Caki2 (cell line): ENCODE measurements around the gene PRKD3. TPM values are rescaled to one million over a fixed set of nuclear protein-coding genes. Genes with fewer than 3 reads are reported as not detected.
"Not testable (repeated sequence)": the region's sequence is repeated elsewhere in the genome, so short reads cannot be mapped to it uniquely, and the experiment has no call there.

Source experiments
- DNase-seq: peaks from one replicate; pipeline ENCODE4 v3.0.0-alpha.2; 2015; ENCODE audit warnings: low read depth
- in situ Hi-C: cut with HindIII; loops from 2 replicates; pipeline ENCODE4 v1.10.0; 2016; ENCODE audit warnings: low sequenced_read_pairs, low pct_unique_long_range_greater_than_20kb, mixed read lengths
- total RNA-seq: library from RNA; depleted of rRNA; stranded (reverse); fragments of >200 nt; shearing (Covaris generic); gene quantifications from 2 replicates; pipeline ENCODE4 v1.2.3, GENCODE V29; 2014; ENCODE audit warnings: low replicate concordance

Gene PRKD3
- total RNA-seq, 1 experiment from 2014 or later: 8.4 TPM

- no peak for DNase-seq
- in situ Hi-C loops: no loop called here
Measured at GRCh38 chr2:37321029-37321682, 3.5 kb downstream of the PRKD3 start.

DNA sequence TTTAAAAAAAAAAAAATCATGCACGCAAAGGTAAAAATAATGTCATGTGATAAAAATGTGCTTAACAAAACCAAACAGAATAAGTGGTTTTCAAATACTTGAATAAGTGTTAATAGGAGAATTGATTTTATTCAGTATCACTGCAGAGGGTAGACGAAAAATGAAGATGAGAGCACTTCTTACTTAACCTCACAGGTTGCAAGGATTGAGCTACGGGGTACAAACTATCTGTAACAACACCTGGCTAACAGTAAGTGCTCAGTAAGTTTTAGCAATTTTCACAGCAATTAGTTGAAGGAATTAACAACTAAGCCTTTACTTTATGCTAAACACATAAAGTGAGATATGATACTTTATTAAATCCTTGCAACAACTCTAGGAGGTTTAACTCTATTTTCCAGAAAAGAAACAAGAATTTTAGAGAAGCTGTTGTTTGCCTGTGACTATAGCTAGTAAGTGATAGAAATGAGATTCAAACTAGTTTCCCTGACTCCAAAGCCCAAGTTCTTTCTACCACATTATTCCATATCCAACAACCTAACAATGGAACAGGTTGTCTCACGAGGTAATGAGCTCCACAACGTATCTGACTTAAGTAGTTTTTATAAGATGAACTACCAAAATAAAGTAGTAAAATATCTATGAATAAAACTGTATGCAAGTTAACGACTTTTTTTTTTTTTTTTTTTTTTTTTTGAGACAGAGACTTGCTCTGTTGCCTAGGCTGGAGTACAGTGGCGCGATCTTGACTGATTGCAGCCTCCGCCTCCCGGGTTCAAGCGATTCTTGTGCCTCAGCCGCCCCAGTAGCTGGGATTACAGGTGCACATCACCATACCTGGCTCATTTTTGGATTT lies 4.7 kb downstream of the PRKD3 start:
- DNase-seq: no peak
- in situ Hi-C loops: no loop called here

DNA sequence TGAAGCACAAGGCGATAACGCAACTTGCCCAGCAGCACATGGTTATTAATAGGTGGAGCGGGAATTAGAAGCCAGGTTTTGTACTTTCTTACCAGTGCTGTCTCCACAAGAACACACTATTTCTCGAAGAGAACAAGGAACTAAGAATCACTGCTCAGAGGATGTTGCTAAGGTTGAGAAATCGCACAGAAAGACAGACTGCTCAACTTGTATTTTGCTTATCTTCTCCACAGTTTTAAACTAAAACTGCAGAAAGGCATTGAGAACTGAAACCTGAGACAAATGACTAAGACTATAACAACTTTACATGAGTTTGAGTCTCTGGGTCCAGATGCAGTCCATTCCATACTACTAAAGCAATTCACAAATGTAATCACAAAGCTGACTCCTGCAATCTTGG lies 6.2 kb downstream of the PRKD3 start:
- DNase-seq: no peak
- in situ Hi-C loops: no loop called here

GRCh38 chr2:37317746-37318145 lies 6.9 kb downstream of the PRKD3 start:
- DNase-seq: no peak
- in situ Hi-C loops: no loop called here

- in situ Hi-C loops: no loop called here
- DNase-seq: no peak
Measured at GRCh38 chr2:37316181-37316580, 8.5 kb downstream of the PRKD3 start.

DNA sequence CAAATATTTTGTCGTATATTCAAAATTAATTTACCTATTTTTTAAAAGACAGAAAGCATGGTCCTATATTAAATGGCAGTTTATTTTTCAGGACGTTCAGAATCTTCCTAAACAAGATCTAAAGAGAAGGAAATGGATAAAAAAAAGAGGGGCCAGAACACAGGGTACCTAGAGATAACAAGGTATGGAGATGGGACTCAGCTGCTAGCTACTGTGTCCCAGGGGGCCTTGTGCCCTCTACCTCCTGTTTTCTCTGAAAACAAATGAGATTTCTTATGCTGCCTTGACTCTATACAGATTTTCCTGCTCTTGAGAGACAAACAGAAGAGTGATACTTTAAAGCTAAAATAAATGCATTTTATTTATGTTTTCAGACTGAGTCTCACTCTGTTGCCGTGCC lies 9.3 kb downstream of the PRKD3 start:
- in situ Hi-C loops: no loop called here
- DNase-seq: no peak

GRCh38 chr2:37307500-37307899 lies 17.1 kb downstream of the PRKD3 start:
- in situ Hi-C loops: no loop called here

GRCh38 chr2:37306024-37306423 lies 18.6 kb downstream of the PRKD3 start:
- no peak for DNase-seq
- in situ Hi-C loops: no loop called here

More at GRCh38 chr2:37307500-37307899, 17.1 kb downstream of the PRKD3 start:
- DNase-seq: no peak

DNA sequence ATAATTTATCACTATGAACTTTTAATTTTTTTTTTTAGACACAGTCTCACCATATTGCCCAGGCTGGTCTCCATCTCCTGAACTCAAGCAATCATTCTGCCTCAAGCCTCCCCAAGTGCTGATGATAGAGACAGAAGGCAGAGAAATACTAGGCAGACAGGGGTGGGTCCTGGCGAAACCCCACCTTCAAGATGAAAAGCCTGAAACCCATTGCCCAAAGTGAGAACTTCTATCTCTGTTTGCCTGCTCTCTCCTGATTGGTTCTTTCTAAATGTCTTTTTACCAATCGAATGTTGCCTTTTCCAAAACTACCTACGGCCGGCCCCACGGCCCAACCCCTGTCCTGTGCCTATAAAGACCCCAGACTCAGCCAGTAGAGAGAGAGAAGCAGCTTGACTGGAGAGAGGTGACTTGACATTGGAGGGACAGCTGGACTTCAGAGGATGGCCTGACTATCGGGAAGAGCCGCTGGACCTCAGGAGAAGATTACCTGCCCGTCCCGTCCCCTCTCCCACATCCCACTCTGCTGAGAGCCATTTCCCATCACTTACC lies 21.9 kb downstream of the PRKD3 start:
- in situ Hi-C loops: no loop called here
- no peak for DNase-seq

DNA sequence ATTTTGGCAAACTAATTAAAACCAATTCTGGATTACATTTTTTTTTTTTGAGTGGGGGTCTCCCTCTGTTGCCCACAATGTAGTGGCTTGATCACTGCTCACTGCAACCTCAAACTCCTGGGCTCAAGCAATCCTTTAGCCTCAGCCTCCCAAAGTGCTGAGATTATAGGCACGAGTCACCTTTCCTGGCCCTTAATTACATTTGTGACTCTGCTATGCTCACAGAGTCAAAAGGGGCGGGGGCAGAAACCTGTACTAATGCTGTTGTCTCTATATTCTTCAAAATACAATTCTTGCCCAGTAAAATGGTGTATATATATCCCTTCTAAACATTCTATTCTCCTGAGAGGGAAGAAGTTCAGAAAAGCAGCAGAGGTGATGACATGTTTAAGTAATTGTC lies 23.2 kb downstream of the PRKD3 start:
- in situ Hi-C loops: no loop called here
- no peak for DNase-seq

GRCh38 chr2:37300578-37300977 lies 24.1 kb downstream of the PRKD3 start:
- in situ Hi-C loops: no loop called here
- DNase-seq: no peak

GRCh38 chr2:37300146-37300545 lies 24.5 kb downstream of the PRKD3 start:
- in situ Hi-C loops: no loop called here
- no peak for DNase-seq

- no peak for DNase-seq
- in situ Hi-C loops: no loop called here
Measured at GRCh38 chr2:37297632-37298031, 27.0 kb downstream of the PRKD3 start.

GRCh38 chr2:37295469-37296073 lies 29.1 kb downstream of the PRKD3 start:
- DNase-seq: no peak
- in situ Hi-C loops: no loop called here

DNA sequence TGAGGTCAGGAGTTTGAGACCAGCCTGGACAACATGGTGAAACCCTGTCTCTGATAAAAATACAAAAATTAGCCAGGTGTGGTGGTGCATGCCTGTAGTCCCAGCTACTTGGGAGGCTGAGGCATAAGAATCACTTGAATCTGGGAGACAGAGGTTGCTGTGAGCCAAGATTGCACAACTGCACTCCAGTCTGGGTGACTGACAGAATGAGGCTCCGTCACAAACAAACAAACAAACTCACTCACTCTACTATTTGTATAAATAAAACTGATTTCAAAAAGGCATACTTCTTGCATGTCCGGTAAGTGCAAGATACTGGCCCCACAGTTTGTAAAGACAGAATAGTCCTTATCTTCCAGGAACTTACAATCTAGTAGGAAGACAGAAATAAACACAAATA lies 29.8 kb downstream of the PRKD3 start:
- DNase-seq, in situ Hi-C loops: not testable (repeated sequence)

DNA sequence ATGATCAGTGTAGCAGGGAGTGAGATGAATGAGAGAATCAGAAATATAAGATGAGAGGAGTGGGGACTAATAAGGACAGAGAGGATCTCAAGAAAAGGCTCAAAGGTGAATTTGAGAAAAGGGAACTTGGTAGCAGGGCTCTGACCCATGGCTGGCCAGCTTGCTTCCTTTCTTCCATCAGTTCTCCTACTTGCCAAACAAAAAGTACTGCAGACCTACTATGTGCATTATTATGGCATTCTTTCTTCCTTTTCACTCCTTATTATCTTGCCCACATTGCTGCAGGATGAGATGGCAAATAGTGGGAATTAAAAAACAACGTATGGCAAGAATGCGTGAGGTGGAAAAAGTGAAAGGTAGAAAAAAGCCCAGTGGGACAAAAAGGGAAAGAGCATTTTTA lies 33.0 kb downstream of the PRKD3 start:
- no peak for DNase-seq
- in situ Hi-C loops: no loop called here

GRCh38 chr2:37287966-37288365 lies 36.7 kb downstream of the PRKD3 start:
- in situ Hi-C loops: no loop called here
- DNase-seq: no peak

DNA sequence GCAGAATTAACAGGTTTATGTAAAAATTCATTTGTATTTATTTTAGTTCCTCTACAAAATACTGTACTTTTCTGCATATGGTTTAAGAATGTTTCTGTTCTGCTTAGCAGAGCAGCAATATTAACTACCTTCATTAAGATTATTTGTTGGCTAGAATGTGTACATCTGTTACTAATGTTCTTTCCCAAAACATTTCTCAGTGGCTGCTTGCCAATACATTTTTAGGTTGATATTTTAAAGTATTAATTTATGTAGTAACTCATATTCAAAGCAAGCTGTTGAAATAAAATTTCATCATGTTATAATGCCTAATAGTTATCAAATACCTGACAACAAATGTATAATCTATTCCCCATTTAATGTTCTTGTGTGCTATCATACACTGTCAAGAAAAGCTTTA lies 40.3 kb downstream of the PRKD3 start:
- in situ Hi-C loops: no loop called here
- no peak for DNase-seq

GRCh38 chr2:37283207-37283606 lies 41.4 kb downstream of the PRKD3 start:
- in situ Hi-C loops: no loop called here
- DNase-seq: peak; percentile 42
